OCI-LY3 (cell line): ENCODE data around the gene DUT.

ENCODE experiments used
- CTCF ChIP-seq: fragments of 200-600, 300-600 bp; sonication (generic); IDR thresholded peaks from 2 replicates; pipeline ENCODE4 v1.5.1; 2014; ENCODE audit warnings: antibody characterized with exemption, low read length, low read depth
- EZH2phosphoT487 ChIP-seq: fragments of 200-600 bp; shearing (Covaris generic); IDR thresholded peaks from 2 replicates; pipeline ENCODE4 v1.6.1; 2018; ENCODE audit warnings: antibody characterized with exemption, mixed run types, low read depth

GRCh38 chr15:48309740-48310139, 21.5 kb upstream of the DUT start:
- TF ChIP-seq CTCF (no peak), EZH2phosphoT487 (no peak)
